RPMI7951 (cell line): ENCODE measurements around the gene GYPA. TPM values are rescaled to one million over a fixed set of nuclear protein-coding genes. Genes with fewer than 3 reads are reported as not detected.
"Not testable (repeated sequence)": the region's sequence is repeated elsewhere in the genome, so short reads cannot be mapped to it uniquely, and the experiment has no call there.

Experiments used
- DNase-seq: peaks from one replicate; pipeline ENCODE4 v3.0.0-alpha.2; 2012; ENCODE audit warnings: low read depth
- total RNA-seq: library from RNA; depleted of rRNA; stranded (reverse); fragments of >200 nt; shearing (Covaris generic); gene quantifications from 2 replicates; pipeline ENCODE4 v1.2.3, GENCODE V29; 2014; rRNA removed

Gene GYPA
- total RNA-seq, 1 experiment from 2014 or later, result not detected

DNA sequence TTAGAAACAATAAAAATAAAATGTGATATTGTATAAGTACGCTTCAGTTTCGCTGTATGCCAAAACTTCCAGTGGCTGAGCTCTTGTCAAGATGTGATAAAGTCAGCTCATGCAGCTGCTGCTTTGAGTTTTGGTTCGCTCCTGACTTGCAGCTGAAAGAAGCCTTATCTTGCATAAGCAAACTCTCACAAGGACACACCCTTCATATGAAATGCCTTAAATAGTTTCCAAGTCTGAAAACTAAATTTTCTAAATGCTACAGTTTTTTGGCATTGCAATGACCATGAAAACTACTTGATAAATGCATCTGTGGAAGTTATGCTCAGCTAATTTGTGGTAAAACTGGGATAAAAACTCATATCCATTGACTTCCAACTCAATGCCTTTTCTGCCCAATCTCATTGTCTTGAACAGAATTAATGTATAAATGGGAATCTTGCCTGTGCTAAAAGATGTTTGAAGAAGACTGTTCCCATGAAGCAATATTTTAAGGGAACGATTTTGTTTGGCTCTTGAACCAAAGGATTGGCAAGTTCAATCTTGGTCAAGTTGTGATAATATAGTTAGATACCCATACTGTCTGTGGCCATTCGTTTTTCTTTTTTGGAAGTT lies 11.7 kb downstream of the GYPA start:
- DNase-seq, result not testable (repeated sequence)

DNA sequence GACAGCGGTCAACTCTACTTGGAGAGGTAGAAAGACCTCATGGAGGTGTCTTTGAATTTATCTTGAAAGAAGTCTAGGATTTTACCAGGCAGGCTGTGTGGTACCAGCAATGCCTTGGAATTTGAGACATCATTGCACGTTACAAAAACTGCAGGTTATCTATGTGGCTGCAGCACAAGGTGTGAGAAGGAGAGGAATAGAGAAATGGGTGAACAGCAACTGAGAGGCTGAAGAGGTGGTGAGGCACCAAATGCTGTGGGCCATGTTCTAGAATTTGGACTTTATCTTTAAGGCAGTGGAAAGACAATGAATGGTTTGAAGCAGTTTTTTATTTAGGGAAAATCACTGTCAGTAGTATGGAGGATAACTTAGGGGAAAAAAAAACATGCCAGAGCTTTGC lies 15.4 kb downstream of the GYPA start:
- not testable (repeated sequence) for DNase-seq

DNA sequence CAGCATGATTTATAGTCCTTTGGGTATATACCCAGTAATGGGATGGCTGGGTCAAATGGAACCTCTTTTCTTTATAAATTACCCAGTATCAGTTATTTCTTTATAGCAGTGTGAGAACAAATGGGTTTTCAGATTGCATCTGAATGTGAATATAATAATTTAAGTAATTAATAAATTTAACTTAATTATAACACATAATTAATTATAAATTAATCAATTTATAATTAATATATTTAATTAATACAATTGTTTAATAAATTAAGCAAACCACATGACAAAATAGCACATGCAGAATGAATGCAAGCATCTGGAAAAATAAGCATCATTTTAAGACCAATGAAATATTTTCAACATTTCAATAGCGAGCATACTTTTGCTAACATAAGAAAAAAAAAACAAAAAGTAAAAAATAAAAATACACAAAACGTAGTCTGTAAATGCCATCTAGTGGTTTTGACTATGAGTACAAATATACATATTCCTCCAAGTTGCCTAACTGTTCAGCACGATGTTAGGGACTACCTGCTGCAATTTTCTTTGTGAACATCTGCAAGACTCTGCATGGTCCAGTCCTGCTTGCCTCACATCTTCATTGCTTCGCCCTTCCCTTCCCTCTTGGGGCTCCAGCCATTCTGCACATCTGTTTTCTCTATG lies 16.4 kb downstream of the GYPA start:
- DNase-seq, result not testable (repeated sequence)

DNA sequence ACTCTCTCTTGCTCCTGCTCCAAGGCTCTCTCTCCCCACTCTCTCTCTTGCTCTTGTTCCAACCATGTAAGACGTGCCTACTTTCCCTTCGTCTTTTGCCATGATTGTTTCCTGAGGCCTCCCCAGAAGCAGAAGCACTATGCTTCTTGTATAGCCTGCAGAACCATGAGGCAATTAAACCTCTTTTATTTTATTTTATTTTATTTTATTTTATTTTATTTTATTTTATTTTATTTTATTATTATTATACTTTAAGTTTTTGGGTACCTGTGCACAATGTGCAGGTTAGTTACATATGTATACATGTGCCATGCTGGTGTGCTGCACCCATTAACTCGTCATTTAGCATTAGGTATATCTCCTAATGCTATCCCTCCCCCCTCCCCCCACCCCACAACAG lies 17.2 kb downstream of the GYPA start:
- not testable (repeated sequence) for DNase-seq

DNA sequence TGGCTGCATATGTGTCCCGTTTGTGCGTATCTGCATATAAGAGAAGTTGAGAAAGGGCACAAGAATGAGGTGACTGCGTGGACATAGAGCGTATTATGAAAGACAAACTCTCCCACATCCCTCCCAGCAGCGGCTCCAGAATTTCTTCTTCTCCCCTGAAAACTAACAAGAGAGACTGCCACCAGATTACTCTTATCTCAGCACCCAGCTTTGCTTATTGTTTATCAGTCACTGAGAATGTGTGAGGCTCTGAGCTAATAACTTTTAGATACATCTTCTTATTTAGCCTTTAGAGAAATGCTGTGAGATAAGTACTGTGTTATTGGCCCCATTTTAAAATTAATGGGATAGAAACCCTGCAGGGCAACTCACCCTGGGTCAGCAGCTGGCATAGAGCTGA lies 20.8 kb downstream of the GYPA start:
- not testable (repeated sequence) for DNase-seq

DNA sequence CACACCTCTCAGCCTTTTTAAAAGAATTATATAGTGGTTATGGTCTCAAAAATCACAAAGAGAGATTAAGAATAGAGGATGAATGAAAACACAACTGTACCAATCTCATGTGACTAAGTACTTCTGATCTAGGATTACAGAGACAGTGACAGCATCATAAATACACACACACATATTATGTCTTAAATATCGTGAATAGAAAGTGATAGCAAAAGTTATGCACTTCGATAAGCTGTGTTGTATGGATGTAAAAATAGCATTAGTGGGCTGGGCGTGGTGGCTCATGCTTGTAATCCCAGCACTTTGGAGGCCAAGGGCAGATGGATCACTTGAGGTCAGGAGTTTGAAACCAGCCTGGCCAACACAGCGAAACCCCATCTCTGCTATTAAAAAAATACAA lies 25.0 kb downstream of the GYPA start:
- no peak for DNase-seq

DNA sequence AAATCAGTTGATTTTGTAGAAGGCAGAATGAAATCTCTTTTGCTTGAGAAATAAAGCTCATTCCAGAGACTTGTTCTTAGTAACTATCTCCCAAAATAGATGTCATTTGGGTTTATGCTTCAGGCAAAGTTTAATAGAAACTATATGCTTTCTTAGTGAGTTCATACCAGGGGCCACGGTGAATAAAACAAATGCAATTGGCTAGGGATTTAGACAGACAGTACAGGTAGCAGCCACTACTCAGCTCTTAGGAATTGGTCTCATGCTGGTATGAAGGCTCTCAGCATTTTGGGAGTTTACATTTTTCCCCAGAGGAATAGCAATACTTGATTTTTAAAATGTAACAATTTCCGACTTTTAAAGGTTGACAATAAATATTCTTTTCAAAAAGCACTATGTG lies 27.0 kb downstream of the GYPA start:
- no peak for DNase-seq

DNA sequence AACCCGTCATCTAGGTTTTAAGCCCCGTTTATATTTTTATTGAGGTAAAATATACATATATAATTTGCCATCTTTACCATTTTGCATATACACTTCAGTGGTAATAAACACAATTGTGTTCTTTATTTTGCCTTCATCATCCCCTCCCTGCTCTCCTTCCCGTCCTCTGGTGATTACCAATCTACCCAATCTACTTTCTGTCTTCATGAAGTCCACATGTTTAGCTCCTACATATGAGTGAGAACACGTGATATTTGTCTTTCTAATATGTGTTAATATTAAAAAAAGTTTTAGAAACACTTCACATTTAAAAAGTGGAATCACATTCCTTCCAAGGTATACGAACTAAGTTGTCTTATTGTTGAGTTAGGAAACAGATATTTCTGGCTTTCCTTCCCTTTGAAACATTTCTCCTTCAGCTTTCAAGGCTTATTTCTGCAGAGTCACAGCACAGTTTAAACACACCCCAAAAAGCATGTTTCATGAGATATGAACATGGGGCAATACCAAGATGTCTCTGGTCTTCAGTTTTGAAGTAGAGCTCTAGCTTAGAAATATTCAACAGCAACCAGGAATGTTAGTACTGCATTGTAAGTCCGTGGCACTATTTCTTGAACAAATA lies 35.9 kb downstream of the GYPA start:
- DNase-seq, result no peak

DNA sequence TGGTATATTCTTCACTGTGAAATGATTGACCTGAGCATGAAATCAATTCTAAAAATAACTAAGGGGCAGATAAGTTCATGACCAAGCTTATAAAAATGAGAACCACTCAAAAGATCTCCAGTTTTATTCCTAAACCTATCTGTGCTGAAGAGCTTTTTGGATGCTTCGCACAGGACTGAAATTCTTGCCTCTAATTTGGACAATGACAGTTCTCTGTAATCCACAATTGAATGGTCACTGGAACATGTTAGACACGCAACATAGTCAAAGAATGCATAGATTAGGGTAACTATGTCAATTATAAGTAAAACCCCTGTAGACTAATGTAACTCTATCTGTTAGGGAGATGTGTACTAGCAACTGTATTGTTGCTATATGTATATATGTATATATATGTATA lies 42.7 kb downstream of the GYPA start:
- not testable (repeated sequence) for DNase-seq

DNA sequence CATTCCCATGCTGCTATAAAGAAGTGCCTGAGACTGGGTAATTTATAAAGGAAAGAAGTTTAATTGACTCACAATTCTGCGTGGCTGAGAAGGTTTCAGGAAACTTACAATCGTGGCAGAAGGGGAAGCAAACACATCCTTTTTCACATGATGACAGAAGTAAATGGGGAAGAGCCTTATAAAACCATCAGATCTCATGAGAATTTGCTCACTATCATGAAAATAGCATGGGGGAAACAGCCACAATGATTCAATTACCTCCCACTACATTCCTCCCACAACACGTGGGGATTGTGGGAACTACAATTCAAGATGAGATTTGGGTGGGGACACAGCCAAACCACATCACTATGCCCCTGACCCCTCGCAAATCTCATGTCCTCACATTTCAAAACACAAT lies 46.5 kb downstream of the GYPA start:
- not testable (repeated sequence) for DNase-seq

DNA sequence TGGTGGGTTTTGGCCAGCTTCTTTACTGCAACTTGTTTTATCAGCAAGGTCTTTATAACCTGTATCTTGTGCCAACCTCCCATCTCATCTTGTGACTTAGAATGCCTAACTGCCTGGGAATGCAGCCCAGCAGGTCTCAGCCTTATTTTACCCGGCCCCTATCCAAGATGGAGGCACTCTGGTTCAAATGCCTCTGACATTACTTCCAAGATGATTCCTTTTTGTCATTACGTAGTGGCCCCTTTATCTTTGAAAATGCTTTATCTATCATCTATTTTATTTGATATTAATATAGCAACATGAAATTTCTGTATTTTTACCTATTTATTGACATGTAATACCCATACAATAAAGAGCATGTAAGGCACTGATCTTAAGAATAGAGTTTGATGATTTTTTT lies 49.3 kb downstream of the GYPA start:
- not testable (repeated sequence) for DNase-seq

DNA sequence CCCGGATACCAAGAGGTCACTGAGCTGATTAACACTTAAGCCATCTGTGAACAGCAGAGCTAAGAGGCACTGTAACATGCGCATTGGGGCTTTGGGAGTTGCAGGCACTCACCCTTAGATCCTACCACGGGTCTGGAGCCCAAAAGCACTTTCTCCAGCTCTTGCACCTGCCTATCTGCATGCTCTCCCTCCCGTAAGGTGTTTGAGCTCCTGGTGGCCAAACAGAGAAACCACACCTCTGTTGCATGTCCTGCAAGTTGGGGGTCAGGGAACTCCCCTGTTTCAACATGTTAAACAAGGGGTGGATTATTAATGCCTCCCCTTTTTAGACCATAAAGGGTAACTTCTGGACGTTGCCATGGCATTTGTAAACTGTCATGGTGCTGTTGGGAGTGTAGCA lies 49.8 kb downstream of the GYPA start:
- no peak for DNase-seq

DNA sequence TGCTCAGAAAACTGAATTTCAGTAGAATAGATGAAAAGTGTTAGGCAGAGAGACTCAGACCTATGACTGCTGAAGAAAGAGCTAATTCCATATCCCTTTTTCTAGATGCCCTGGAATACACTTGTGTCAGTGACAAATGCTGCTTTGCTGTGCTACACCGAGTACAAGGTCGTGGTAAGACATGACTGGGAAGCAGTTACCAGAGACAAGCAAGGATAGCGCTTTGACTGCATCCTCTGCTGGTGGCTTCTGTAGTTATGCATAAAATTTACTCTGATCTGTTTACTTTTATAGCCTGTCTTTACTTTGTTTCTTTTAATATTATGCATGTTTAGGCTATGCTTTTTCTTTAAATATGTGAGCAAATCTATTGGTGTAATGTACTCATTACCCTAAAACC lies 58.5 kb downstream of the GYPA start:
- DNase-seq, result not testable (repeated sequence)

DNA sequence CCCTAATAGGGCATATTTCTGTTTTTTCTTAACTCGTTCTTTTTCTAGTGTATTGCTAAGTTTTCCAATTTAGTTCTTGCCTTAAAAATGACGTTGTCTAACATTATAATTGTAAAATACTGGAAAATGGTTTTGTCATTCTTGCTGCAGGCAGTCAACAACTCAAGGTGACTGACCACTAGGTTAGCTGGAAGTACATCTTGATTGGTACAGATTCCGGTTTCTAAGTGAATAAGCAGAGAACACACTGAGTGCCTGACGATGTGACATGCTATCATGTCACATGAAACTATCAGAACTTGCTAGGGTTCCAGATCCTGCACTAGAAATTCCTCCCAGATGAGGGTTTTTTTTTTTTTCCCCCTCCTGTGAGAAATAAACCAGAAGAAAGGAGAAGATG lies 60.4 kb downstream of the GYPA start:
- not testable (repeated sequence) for DNase-seq

DNA sequence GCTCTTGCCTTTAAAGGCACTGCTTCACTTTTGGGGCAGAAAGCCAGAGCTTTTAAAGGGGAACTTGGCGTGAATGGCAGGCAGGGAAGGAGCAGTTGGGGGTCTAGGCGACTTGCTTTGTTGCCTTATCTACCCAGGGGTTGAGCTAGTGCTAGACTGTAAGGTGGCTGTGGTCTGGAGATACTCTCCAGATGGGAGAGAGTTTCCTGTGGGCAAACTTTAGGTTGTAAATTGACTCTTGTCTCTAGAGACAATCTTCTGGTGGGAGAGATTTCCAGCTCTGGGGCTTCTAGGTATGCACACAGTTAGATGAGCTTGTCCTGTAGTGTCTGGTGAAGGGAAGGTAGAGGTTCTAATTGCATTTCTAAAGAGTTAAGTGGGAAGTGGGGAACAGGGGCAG lies 61.8 kb downstream of the GYPA start:
- not testable (repeated sequence) for DNase-seq

DNA sequence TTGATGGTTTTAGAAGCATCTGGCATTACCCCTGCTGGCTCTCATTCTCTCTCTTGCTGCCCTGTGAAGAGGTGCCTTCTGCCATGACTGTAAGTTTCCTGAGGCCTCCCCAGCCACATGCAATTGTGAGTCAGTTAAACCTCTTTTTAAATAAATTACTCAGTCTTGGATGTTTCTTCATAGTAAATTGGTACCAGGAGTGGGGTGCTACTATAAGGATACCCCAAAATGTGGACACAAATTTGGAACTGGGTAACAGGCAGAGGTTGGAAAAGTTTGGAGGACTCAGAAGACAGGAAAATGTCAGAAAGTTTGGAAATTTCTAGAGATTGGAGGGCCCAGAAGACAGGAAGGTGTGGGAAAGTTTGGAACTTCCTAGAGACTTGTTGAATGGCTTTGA lies 79.0 kb downstream of the GYPA start:
- DNase-seq, result not testable (repeated sequence)

DNA sequence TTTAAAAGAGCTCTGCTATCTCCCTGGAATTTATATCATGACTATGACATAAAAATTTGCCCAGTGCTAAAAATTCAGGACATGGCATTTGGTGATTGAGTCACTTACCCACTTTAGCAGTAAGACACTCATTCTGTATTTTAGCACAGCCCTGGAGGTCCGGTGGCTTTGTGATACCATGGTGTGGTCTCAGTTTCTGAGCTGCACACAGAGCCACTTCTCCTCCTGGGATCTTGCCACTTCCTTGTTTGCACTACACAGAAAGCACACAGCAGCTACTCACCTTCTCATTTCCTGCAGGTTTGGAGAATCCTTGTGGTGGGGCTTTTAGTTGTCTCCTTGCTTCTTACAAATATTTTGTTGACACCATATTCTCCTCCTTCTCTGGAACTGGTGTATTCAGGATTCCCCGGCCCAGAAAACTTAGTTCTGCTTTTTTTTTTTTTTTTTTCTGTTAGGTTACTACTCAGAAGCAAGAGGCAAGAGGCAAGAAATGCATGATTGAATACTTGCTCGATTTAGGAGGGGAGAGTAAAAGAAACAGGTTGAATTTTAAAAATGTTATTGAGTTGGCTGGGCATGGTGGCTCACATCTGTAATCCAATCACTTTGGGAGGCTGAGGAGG lies 80.2 kb downstream of the GYPA start:
- not testable (repeated sequence) for DNase-seq

Other genes starting within 250 kb of the GYPA start
- gene GYPE, start 235.2 kb downstream of the GYPA start, total RNA-seq, result not detected in 2 replicates
- not detected in 2 replicates for gene GYPB, start 121.3 kb downstream of the GYPA start, total RNA-seq